Activated T-helper 1 cell treated with anti-CD3 and anti-CD28 coated beads, Interleukin-12 subunit alpha, Interleukin-12 subunit beta, Interleukin-2, Interleukin-4 antibody, amounts not matched to agents 30 ng/mL and 10 ng/mL and 1 ng/mL, durations not matched to agents 14 hours and 24 hours and 36 hours (primary cell): ENCODE results near the gene IL5RA. TPM values are rescaled to one million over a fixed set of nuclear protein-coding genes. Genes with fewer than 3 reads are reported as not detected.

ENCODE experiments used
- DNase-seq: peaks from one replicate; pipeline ENCODE4 v3.0.0; 2021; ENCODE audit warnings: low spot score
- H3K27ac Mint-ChIP-seq: one replicate; pipeline ENCODE4 v1.8.0; 2021; ENCODE audit warnings: mild to moderate bottlenecking, mixed read lengths
- H3K27me3 Mint-ChIP-seq: one replicate; pipeline ENCODE4 v1.8.0; 2022; ENCODE audit warnings: mild to moderate bottlenecking, moderate library complexity, mixed read lengths; ENCODE audit not compliant: insufficient read depth
- H3K36me3 Mint-ChIP-seq: one replicate; pipeline ENCODE4 v1.8.0; 2021; ENCODE audit warnings: low read depth, mixed read lengths
- H3K4me1 Mint-ChIP-seq: one replicate; pipeline ENCODE4 v1.8.0; 2021; ENCODE audit warnings: low read depth, mixed read lengths
- H3K4me3 Mint-ChIP-seq: one replicate; pipeline ENCODE4 v1.8.0; 2021; ENCODE audit warnings: mild to moderate bottlenecking, moderate library complexity, mixed read lengths
- H3K9me3 Mint-ChIP-seq: one replicate; pipeline ENCODE4 v1.8.0; 2021; ENCODE audit warnings: mixed read lengths
- intact Hi-C: fragments of 100-400 bp; cut with micrococcal nuclease; formaldehyde crosslinking; loops from one replicate; pipeline ENCODE4 v1.15.1; 2024
- total RNA-seq: library from RNA; stranded (reverse); gene quantifications from 2 replicates; pipeline ENCODE4 v1.2.3, GENCODE V29; 2022

IL5RA gene, protein sequence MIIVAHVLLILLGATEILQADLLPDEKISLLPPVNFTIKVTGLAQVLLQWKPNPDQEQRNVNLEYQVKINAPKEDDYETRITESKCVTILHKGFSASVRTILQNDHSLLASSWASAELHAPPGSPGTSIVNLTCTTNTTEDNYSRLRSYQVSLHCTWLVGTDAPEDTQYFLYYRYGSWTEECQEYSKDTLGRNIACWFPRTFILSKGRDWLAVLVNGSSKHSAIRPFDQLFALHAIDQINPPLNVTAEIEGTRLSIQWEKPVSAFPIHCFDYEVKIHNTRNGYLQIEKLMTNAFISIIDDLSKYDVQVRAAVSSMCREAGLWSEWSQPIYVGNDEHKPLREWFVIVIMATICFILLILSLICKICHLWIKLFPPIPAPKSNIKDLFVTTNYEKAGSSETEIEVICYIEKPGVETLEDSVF
- total RNA-seq: 0.12 TPM in 1 of 2 replicates, not detected in the other

DNA sequence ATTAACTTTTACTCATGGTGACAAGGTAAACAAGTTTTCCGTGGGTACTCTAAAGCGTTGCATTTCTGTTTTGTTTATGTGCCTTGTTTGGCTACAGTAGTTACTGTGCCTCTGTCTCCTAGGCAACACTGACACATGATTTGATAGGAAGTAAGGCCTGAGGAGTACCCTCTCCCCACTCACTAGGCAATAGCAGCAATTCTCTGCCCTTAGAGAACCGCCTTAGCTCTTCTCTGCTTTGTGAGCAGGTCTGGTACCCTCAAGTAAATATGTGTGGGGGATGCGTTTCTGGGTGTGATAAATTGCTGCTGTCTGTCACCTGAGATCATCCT, at the start of gene IL5RA:
Gene IL5RA, minus strand, starts transcription at position 76 of the 332 bp plus-strand sequence. CDS start 5,390 bp downstream, outside the sequence.
- DNase-seq: no peak
- Mint-ChIP-seq H3K9me3 (no peaks in the 10 kb centered on the region), H3K36me3 (no peaks in the 10 kb centered on the region), H3K27ac (no peak within 1 kb of the TSS), H3K27me3 (peaks cover 15% of the 10 kb centered on the region), H3K4me1 (peaks cover 6% of the 10 kb centered on the region), H3K4me3 (no peak within 1 kb of the TSS)
- intact Hi-C loops: no loop called here

DNA sequence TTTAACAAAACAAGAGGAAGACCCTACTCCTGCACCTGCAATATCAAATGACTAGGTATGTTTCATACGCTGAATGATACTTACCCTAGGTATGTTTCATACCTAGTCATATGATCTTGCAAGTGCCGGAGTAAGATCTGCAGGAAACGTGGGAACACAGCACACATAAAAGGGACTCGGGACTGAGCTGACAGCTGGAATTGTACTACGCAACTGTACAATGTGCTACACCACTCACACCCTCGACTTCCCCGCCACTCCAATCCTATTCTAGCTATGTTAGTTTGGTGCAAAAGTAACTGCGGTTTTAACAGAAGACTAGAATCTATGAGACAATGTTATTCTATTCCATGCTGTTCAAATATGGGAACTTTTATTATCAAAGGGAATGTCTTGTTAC, 47.3 kb upstream of the IL5RA start:
- H3K36me3 Mint-ChIP-seq: peaks cover 60% of the 10 kb centered on the region
- H3K9me3 Mint-ChIP-seq: peaks cover 8% of the 10 kb centered on the region
- H3K27ac Mint-ChIP-seq: no peak overlapping the region
- no peak for DNase-seq
- H3K4me1 Mint-ChIP-seq: no peaks in the 10 kb centered on the region
- intact Hi-C loops: loop anchor here (2.0 kb wide), 1 partner anchor 15 kb away; no protein-coding TSS in a partner anchor
- H3K4me3 Mint-ChIP-seq: no peak overlapping the region
- no peaks in the 10 kb centered on the region for H3K27me3 Mint-ChIP-seq

DNA sequence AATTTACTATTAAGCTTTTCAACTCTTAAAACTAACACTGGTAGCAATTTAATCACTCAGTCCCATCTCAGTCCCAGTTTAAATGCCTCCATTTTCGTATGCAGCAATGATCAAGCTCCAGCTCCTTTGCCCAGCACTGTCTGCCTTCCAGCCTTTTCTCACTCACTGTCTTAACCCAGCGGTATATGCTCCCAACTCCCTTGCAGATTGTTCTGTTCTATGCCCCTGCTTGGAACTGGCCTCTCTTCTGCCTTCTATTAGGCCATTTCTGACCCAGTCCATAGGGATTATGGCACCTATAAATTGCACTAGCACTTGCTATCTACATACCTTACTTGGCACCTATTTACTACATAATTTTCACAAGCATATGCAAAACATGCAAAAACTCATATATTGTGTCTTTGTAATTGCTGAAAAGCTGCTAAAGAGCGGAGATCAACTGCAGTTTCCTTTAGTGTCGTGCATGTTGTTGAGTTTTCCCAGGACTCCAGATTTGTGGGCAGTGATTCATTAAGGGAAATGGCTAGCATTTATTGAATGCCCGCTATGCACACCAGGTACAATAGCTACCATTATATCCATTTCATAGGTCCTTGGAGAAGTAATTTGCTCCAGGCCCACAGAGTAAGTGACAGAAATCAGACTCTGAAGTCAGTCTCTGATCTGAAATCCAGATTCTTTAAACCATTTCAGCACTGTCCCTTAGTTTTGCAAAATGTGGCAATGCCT, 44.9 kb upstream of the IL5RA start:
- H3K27ac Mint-ChIP-seq: no peak overlapping the region

DNA sequence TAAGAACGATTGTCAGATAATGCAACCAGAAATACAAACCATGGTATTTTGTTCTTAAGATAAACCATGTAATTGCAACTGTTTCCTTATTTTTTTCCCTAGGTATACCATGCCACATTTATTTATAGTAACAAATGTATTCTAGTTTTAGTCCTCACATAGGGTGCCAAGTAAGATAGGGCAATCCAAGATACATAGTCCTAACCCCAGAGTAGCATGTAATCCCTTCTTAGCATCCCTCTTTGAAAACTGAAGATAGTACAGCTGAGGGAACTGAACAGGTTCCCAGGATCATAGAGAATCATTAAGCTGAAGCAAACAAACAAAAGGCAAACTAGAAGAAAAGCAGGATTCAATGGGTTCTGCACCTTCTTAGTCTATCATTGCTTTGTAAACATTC, 41.3 kb upstream of the IL5RA start:
- DNase-seq: no peak
- Mint-ChIP-seq H3K9me3 (no peaks in the 10 kb centered on the region), H3K4me1 (peaks cover 7% of the 10 kb centered on the region), H3K27ac (no peak overlapping the region), H3K36me3 (peaks cover 57% of the 10 kb centered on the region), H3K27me3 (no peaks in the 10 kb centered on the region), H3K4me3 (no peak overlapping the region)
- intact Hi-C loops: loop anchor here (2.0 kb wide), 1 partner anchor 15 kb away; no protein-coding TSS in a partner anchor

More for the DNA sequence above, 44.9 kb upstream of the IL5RA start:
- H3K27me3 Mint-ChIP-seq: no peaks in the 10 kb centered on the region
- H3K36me3 Mint-ChIP-seq: peaks cover 64% of the 10 kb centered on the region
- intact Hi-C loops: no loop called here
- no peak for DNase-seq
- H3K9me3 Mint-ChIP-seq: peaks cover 8% of the 10 kb centered on the region
- H3K4me3 Mint-ChIP-seq: no peak overlapping the region
- no peaks in the 10 kb centered on the region for H3K4me1 Mint-ChIP-seq

DNA sequence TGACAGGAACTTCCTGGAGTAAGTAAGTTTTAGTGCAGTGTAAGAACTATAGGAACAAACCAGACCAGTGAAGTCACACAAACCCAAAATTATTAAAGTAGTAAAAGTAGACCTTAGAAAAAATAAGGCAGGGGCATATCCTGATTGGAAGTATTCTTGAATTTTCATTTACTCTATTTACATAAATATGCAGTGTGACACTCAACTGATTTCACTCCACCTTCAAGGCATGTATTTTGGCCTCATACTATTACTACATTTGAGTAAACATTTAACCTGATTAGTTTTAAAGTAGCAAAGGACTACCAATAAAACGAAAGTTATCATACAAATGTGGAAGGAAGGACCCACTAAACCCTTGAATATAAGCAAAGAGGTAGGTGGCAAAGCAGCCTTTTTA, 39.4 kb upstream of the IL5RA start:
- peaks cover 59% of the 10 kb centered on the region for H3K36me3 Mint-ChIP-seq
- H3K9me3 Mint-ChIP-seq: no peaks in the 10 kb centered on the region
- intact Hi-C loops: loop anchor here (2.0 kb wide), 1 partner anchor 23 kb away; the partner anchor contains the start of gene TRNT1
- no peak overlapping the region for H3K4me3 Mint-ChIP-seq
- no peak overlapping the region for H3K27ac Mint-ChIP-seq
- H3K4me1 Mint-ChIP-seq: peaks cover 7% of the 10 kb centered on the region
- DNase-seq: no peak
- no peaks in the 10 kb centered on the region for H3K27me3 Mint-ChIP-seq

DNA sequence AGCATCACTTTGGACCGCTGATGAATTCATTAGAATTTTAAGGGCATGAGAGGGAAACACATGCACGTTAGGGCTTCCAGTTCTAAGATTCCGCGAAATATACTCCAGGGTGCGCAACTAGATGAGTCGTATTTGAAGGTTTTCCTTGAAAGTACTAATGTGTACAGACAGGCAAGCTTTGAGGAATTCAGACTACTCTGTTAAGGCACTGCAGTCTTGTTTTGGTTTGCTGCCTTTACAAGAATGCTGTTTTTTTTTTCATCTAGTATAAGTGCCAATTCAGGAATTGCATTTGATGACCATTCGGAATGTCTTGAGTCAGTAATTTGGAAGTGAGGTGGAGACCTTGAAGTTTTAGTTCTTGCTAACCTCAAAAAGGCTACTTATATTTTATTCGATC, 35.7 kb upstream of the IL5RA start:
- Mint-ChIP-seq H3K9me3 (no peaks in the 10 kb centered on the region), H3K36me3 (peaks cover 58% of the 10 kb centered on the region), H3K27me3 (no peaks in the 10 kb centered on the region), H3K4me3 (no peak overlapping the region), H3K4me1 (peaks cover 7% of the 10 kb centered on the region), H3K27ac (peak overlapping the region; percentile 2)
- no peak for DNase-seq
- intact Hi-C loops: no loop called here

DNA sequence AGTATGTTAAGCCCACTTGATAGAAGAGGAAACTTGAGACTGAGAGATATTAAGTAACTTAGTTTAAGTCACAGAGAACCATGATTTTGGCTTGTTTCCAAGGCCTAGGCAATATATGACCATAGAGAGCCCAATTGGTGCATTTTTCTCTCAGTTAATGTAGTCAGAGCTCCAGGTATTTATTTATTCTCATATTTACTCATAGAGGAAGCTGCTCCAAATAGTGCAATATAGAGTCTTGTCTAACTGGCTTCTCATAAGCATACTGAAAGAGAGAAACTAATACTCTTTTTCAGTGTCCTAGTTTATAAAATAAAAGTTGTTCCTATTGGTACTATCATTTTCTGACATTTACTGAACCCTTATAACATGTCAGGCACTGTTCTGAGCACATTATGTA, 31.8 kb upstream of the IL5RA start:
- intact Hi-C loops: loop anchor here (2.0 kb wide), 1 partner anchor 13 kb away; no protein-coding TSS in a partner anchor
- Mint-ChIP-seq H3K4me1 (peaks cover 14% of the 10 kb centered on the region), H3K4me3 (no peak overlapping the region), H3K9me3 (no peaks in the 10 kb centered on the region), H3K27ac (no peak overlapping the region), H3K36me3 (peaks cover 72% of the 10 kb centered on the region), H3K27me3 (no peaks in the 10 kb centered on the region)
- no peak for DNase-seq

DNA sequence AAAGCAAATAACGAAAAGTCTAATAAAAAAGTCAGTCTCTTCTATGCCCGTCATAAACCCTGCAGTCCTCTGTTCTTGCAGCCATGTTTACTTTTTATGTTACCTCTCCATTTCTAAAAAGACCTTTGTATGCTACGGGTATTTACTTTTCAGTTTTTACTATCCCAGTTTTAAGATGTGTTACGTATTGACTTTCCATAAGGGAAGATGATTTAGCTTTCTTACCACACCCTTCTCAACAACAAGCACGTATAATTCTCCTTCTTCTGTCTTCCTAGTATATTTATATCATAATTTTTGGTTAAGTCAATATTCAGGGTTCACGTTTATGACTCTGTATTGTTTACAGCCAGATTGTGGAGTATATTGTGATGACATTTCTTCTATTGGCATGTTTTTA, 27.4 kb upstream of the IL5RA start:
- Mint-ChIP-seq H3K4me3 (no peak overlapping the region), H3K27ac (no peak overlapping the region), H3K27me3 (no peaks in the 10 kb centered on the region), H3K4me1 (peaks cover 42% of the 10 kb centered on the region), H3K9me3 (no peaks in the 10 kb centered on the region), H3K36me3 (peaks cover 52% of the 10 kb centered on the region)
- intact Hi-C loops: no loop called here
- no peak for DNase-seq

DNA sequence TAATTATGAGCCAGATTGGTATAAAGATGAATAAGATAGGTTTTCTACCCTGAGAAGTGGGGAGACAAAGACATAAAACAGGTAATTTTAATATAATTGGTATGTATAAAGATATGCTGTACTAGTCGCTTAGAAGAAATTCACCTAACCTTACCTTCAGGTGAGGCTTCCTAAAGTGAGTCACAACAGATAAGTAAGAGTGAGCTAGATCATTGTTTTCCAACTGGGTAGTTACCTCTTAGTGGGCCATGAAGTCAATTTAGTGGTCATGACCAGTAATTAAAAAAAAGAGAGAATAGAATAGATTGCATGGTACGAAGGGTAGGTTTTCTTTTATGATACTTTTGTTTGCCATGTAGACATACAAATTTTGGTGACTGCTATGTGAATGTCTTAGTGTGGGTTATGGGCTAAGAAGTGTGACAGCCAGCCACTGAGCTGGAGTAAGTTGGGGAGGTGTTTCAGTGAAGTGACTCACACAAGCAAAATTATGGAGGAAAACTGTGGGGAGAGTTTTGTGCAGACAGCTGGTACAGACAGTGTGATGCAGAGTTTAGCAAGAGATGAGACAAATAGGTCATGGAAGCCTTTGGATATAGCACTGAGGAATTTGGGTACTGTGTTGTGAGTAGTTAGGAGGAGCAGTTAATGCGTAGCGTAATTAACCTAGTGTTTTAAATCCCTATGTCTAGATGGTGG, 24.7 kb upstream of the IL5RA start:
- Mint-ChIP-seq H3K27me3 (no peaks in the 10 kb centered on the region), H3K27ac (peak overlapping the region; percentile 30), H3K9me3 (no peaks in the 10 kb centered on the region), H3K4me1 (peaks cover 42% of the 10 kb centered on the region), H3K36me3 (peaks cover 51% of the 10 kb centered on the region), H3K4me3 (no peak overlapping the region)
- intact Hi-C loops: no loop called here
- no peak for DNase-seq

DNA sequence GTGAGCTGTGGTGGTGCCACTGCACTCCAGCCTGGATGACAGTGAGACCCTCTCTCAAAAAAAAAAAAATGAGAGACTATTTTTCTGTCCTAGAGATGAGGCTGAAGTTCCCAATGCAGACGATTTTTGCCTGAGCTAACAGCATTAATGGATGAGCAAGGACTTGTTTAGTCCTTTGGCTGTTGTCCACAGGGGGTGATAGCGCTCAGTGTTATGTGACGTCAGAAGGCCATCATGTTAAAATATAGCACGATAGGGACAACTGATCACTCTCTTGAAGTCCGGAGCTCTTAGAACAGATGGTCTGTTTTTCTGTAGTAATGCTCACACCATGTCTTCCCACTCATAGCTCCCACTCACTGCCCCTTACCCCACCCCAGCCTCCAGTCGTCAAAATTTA, 23.3 kb upstream of the IL5RA start:
- Mint-ChIP-seq H3K27ac (no peak overlapping the region), H3K4me3 (no peak overlapping the region), H3K4me1 (peaks cover 39% of the 10 kb centered on the region), H3K27me3 (no peaks in the 10 kb centered on the region), H3K36me3 (peaks cover 43% of the 10 kb centered on the region), H3K9me3 (no peaks in the 10 kb centered on the region)
- intact Hi-C loops: no loop called here
- no peak for DNase-seq

DNA sequence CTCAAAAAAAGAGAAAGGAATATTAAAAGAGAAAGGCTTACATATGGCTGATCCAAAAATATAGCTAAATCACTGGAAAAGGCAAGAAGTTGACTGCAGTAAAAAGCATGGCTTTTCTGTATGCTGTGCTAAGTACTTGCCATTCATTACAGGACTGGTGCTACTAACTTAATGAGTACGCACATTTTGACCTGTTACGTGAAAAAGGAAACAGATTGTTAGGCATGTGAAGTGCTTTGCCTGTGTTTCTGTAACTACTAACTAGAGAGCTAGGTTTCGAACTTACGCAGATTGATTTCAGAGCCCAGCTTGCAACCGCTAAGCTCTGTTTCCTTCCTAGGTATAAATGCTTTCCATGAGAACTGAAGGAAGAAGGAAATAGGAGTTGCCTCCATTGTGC, 19.4 kb upstream of the IL5RA start:
- peaks cover 3% of the 10 kb centered on the region for H3K9me3 Mint-ChIP-seq
- H3K4me3 Mint-ChIP-seq: no peak overlapping the region
- no peak for DNase-seq
- intact Hi-C loops: loop anchor here (2.0 kb wide), 1 partner anchor 13 kb away; no protein-coding TSS in a partner anchor
- peaks cover 2% of the 10 kb centered on the region for H3K27me3 Mint-ChIP-seq
- no peak overlapping the region for H3K27ac Mint-ChIP-seq
- H3K4me1 Mint-ChIP-seq: peaks cover 41% of the 10 kb centered on the region
- H3K36me3 Mint-ChIP-seq: peaks cover 30% of the 10 kb centered on the region

DNA sequence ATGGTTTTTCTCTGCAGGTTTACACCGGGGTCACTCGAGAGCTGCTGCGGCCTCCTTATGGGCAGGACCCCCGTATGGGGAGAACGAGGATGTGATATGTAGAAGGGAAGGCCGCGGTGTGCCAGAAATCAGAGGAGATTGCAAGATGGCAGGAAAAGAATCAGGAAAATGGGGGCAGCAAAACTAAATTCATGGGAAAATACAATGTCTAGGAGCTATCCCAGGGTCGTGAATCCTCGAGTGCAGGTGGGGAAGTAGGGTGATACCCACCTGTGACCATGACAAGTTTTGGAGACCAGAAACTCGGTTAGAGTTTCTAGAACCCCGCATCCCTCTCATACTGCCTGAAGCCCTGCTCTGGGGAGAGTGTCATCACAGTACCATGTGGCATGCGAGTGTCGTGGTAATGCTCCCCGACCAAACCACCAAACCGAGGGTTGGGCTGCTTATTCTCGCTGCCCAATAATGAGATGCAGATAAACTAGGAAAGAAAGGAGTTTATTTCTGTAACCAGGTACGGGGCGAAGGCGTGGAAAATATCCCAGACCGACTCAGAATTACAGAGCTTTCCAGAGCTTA, 17.3 kb upstream of the IL5RA start:
- H3K27ac Mint-ChIP-seq: peak overlapping the region; percentile 99
- peaks cover 23% of the 10 kb centered on the region for H3K36me3 Mint-ChIP-seq
- H3K9me3 Mint-ChIP-seq: peaks cover 3% of the 10 kb centered on the region
- DNase-seq: peak; percentile 4
- peaks cover 30% of the 10 kb centered on the region for H3K4me1 Mint-ChIP-seq
- intact Hi-C loops: loop anchor here (2.0 kb wide), 3 partner anchors 15 to 1175 kb away; partner anchors contain the start of gene SETMAR
- peaks cover 2% of the 10 kb centered on the region for H3K27me3 Mint-ChIP-seq
- H3K4me3 Mint-ChIP-seq: peak overlapping the region; percentile 99
